ENCODE results near the gene TMC5.

The TMC5 gene

GRCh38 chr16:19463468-19464315 is 46.0 kb downstream of the TMC5 start:
- no peak for DNase-seq

GRCh38 chr16:19468300-19468699 is 50.6 kb downstream of the TMC5 start:
- DNase-seq = no peak

GRCh38 chr16:19472482-19472881 is 54.8 kb downstream of the TMC5 start:
- no peak for DNase-seq

- no peak for DNase-seq
Measured at GRCh38 chr16:19474617-19475016, 56.9 kb downstream of the TMC5 start.

GRCh38 chr16:19478505-19478904 is 60.8 kb downstream of the TMC5 start:
- no peak for DNase-seq

- DNase-seq = no peak
Measured at GRCh38 chr16:19479302-19479721, 61.6 kb downstream of the TMC5 start.

GRCh38 chr16:19481296-19481695 is 63.6 kb downstream of the TMC5 start:
- DNase-seq = no peak

- no peak for DNase-seq
Measured at GRCh38 chr16:19481769-19482168, 64.1 kb downstream of the TMC5 start.

GRCh38 chr16:19482291-19482690 is 64.6 kb downstream of the TMC5 start:
- no peak for DNase-seq

GRCh38 chr16:19484096-19484495 is 66.4 kb downstream of the TMC5 start:
- DNase-seq = no peak

- DNase-seq = no peak
Measured at GRCh38 chr16:19485611-19486010, 67.9 kb downstream of the TMC5 start.

GRCh38 chr16:19486051-19486450 is 68.4 kb downstream of the TMC5 start:
- DNase-seq = no peak

- no peak for DNase-seq
Measured at GRCh38 chr16:19486750-19487325, 69.2 kb downstream of the TMC5 start.

GRCh38 chr16:19488213-19488640 is 70.5 kb downstream of the TMC5 start:
- no peak for DNase-seq

GRCh38 chr16:19490619-19491018 is 72.9 kb downstream of the TMC5 start:
- DNase-seq = no peak

- no peak for DNase-seq
Measured at GRCh38 chr16:19497176-19497575, 79.5 kb downstream of the TMC5 start.

GRCh38 chr16:19499006-19499405 is 81.3 kb downstream of the TMC5 start:
- no peak for DNase-seq

GRCh38 chr16:19499481-19499880 is 81.8 kb downstream of the TMC5 start:
- no peak for DNase-seq

- DNase-seq = no peak
Measured at GRCh38 chr16:19502395-19503131, 84.9 kb downstream of the TMC5 start.

- DNase-seq = no peak
Measured at GRCh38 chr16:19503461-19504075, 85.9 kb downstream of the TMC5 start.

- DNase-seq = no peak
Measured at GRCh38 chr16:19505600-19506303, 88.1 kb downstream of the TMC5 start.

- DNase-seq = no peak
Measured at GRCh38 chr16:19506965-19507364, 89.3 kb downstream of the TMC5 start.

GRCh38 chr16:19507867-19508266 is 90.2 kb downstream of the TMC5 start:
- no peak for DNase-seq

Measured in GOT3 (cell line).